H1 (cell line): ENCODE measurements around the gene ZNF599. TPM values are rescaled to one million over a fixed set of nuclear protein-coding genes. Genes with fewer than 3 reads are reported as not detected.

ENCODE experiments used
- ASH2L ChIP-seq: fragments of 200-600, 300-600 bp; sonication (generic); IDR thresholded peaks from one replicate; pipeline ENCODE4 v1.7.1; 2017; ENCODE audit warnings: low read length
- CEBPB ChIP-seq: IDR thresholded peaks from 2 replicates; pipeline ENCODE4 v1.6.1; 2012; ENCODE audit warnings: low read depth, low read length
- CHD7 ChIP-seq: fragments of 300-600 bp; sonication (generic); IDR thresholded peaks from 2 replicates; pipeline ENCODE4 v1.7.1; 2012; ENCODE audit warnings: low read length, moderate library complexity, mild to moderate bottlenecking, inconsistent platforms; ENCODE audit not compliant: insufficient replicate concordance
- EZH2 ChIP-seq: fragments of 200-600 bp; sonication (generic); IDR thresholded peaks from 2 replicates; pipeline ENCODE4 v1.7.1; 2012; ENCODE audit warnings: low read depth, mild to moderate bottlenecking, moderate library complexity, low read length, inconsistent platforms; ENCODE audit not compliant: severe bottlenecking
- KDM1A ChIP-seq: fragments of 200-600, 300-600 bp; sonication (generic); IDR thresholded peaks from 2 replicates; pipeline ENCODE4 v1.7.1; 2016; ENCODE audit warnings: mild to moderate bottlenecking, low read length, borderline replicate concordance
- RFX5 ChIP-seq: IDR thresholded peaks from 2 replicates; pipeline ENCODE4 v1.6.1; 2011; ENCODE audit warnings: low read depth, low read length, improper control_type of control experiment, borderline replicate concordance
- RNF2 ChIP-seq: fragments of 200-900, 300-1000 bp; sonication (generic); IDR thresholded peaks from 2 replicates; pipeline ENCODE4 v1.7.1; 2016; ENCODE audit warnings: borderline replicate concordance, low read depth, mild to moderate bottlenecking, antibody characterized with exemption, low read length; ENCODE audit not compliant: poor library complexity, severe bottlenecking; ENCODE audit errors: missing control alignments
- SIX5 ChIP-seq: IDR thresholded peaks from 2 replicates; pipeline ENCODE4 v1.6.1; 2011; ENCODE audit warnings: mild to moderate bottlenecking, low read depth, low read length
- SRF ChIP-seq: IDR thresholded peaks from 2 replicates; pipeline ENCODE4 v1.6.1; 2011; ENCODE audit warnings: mild to moderate bottlenecking, low read depth, low read length, moderate library complexity
- ZNF274 ChIP-seq: IDR thresholded peaks from 2 replicates; pipeline ENCODE4 v1.7.0; 2012; ENCODE audit warnings: low read length, borderline replicate concordance; ENCODE audit errors: extremely low read depth
- polyA plus RNA-seq, 7 experiments: library from polyadenylated mRNA; depleted of rRNA in 3 of 7; stranded (reverse) in 5 of 7; unstranded in 2 of 7; fragments of >200 nt in 5 of 7; fragments of 200-250 nt in 2 of 7; gene quantifications; 1 replicate in 5 of 7; 2 replicates in 1 of 7; 4 replicates in 1 of 7; pipeline versions ENCODE4 v1.2.1 to v1.2.3, GENCODE V29; 2011 to 2013; ENCODE audit warnings: missing spikeins in 2 of 7, mixed read lengths in 2 of 7
- total RNA-seq: library from RNA; stranded (reverse); fragmentation: NEBNext Ultra II Directional; extraction: Animal tissue kit (Norgen Biotek cat#: 25700); gene quantifications from 2 replicates; pipeline ENCODE4 v1.2.1, GENCODE V29; 2021

Gene ZNF599
- total and polyA plus RNA-seq, 2 of the 8 experiments (the other 6 are each of a cell fraction or from before 2014, with no cell fraction given), result 4.8 to 5.4 TPM

GRCh38 chr19:34772697-34773554 is at the start of gene ZNF599 (continued):
- TF ChIP-seq CHD7 (no peak), RFX5 (no peak), KDM1A (no peak), ZNF274 (no peak), SRF (0 out of 2 replicates have a peak, but pooled peaks have one; percentile 13), EZH2 (no peak), SIX5 (peak; percentile 72), ASH2L (no peak), CEBPB (no peak), RNF2 (no peak)
